Upper lobe of right lung (tissue), 1 donor: ENCODE measurements around the gene CDON. TPM values are rescaled to one million over a fixed set of nuclear protein-coding genes. Genes with fewer than 3 reads are reported as not detected.

Source experiments
- ATAC-seq: fragments of 200-7000 bp; cut with Tn5 transposase; one replicate; pipeline ENCODE4 v1.9.1; 2020; ENCODE audit warnings: mild to moderate bottlenecking, moderate library complexity
- DNase-seq: peaks from one replicate; pipeline ENCODE4 v3.0.0-alpha.2; 2020
- H3K27ac ChIP-seq: fragments of 200-600 bp; one replicate; pipeline ENCODE4 v1.8.0; 2022
- H3K27me3 ChIP-seq: fragments of 200-600 bp; one replicate; pipeline ENCODE4 v1.8.0; 2022; ENCODE audit warnings: mild to moderate bottlenecking
- H3K36me3 ChIP-seq: fragments of 200-600 bp; one replicate; pipeline ENCODE4 v1.8.0; 2022
- H3K4me1 ChIP-seq: fragments of 200-600 bp; one replicate; pipeline ENCODE4 v1.8.0; 2022
- H3K4me3 ChIP-seq: fragments of 200-600 bp; one replicate; pipeline ENCODE4 v1.8.0; 2022; ENCODE audit warnings: mild to moderate bottlenecking
- H3K9me3 ChIP-seq: fragments of 200-600 bp; one replicate; pipeline ENCODE4 v1.8.0; 2022
- intact Hi-C: fragments of 100-400 bp; cut with DNase I; formaldehyde crosslinking; loops from one replicate; pipeline ENCODE4 v1.11.0; 2022
- total RNA-seq: library from RNA; stranded (reverse); fragmentation: NEBNext Ultra II Directional; extraction: Animal tissue kit (Norgen Biotek cat#: 25700); gene quantifications from one replicate; pipeline ENCODE4 v1.2.1, GENCODE V29; 2021
- TF ChIP-seq, protein P1 (sequence below): fragments of 200-600 bp; IDR thresholded peaks from one replicate; pipeline ENCODE4 v1.8.0; 2022; ENCODE audit warnings: antibody characterized with exemption
- donor health status: DM: no; HTN: yes; CAD: no; lungs with severe emphysema.

The CDON gene
- total RNA-seq, 1 donor from 2014 or later, result 13.3 TPM

DNA sequence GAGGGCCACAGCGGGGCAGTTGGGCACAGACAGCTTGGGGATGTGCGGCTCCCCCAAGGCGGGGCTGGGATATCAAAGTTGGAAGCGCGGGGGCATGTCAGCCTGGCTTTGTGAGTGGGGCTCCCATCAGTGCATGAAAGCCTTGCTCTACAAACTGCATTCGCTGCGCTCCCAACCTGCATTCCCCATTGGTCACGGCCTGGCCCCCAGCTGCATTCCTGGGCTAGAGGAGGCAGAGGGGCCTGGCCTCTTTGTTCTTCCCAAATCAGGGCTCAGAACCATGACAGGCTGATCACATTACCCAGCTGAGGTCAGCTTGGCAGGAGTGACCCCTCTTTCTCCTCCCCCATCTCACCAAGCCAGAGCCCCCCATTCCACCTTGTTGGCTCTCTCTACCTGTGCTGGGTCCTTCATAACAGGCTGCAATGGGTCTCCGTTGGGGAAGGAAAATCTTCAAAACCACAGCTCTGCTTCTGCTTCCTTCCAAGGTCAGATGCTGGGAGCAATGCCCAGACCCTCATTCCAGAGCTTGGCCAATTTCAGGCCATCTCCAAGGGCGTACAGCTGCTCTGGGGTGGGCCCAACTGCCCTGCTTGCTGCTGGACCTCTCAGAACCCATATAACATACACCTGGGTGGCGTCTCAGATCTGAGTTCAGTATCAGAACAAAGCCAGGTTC, 38.7 kb upstream of the CDON start:
- Histone ChIP-seq H3K9me3 (no peaks in the 10 kb centered on the region), H3K27me3 (no peaks in the 10 kb centered on the region), H3K4me1 (no peaks in the 10 kb centered on the region), H3K36me3 (no peaks in the 10 kb centered on the region), H3K27ac (no peak overlapping the region), H3K4me3 (no peak overlapping the region)
- TF ChIP-seq, protein P1, sequence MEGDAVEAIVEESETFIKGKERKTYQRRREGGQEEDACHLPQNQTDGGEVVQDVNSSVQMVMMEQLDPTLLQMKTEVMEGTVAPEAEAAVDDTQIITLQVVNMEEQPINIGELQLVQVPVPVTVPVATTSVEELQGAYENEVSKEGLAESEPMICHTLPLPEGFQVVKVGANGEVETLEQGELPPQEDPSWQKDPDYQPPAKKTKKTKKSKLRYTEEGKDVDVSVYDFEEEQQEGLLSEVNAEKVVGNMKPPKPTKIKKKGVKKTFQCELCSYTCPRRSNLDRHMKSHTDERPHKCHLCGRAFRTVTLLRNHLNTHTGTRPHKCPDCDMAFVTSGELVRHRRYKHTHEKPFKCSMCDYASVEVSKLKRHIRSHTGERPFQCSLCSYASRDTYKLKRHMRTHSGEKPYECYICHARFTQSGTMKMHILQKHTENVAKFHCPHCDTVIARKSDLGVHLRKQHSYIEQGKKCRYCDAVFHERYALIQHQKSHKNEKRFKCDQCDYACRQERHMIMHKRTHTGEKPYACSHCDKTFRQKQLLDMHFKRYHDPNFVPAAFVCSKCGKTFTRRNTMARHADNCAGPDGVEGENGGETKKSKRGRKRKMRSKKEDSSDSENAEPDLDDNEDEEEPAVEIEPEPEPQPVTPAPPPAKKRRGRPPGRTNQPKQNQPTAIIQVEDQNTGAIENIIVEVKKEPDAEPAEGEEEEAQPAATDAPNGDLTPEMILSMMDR, result no peak
- ATAC-seq (no peak), DNase-seq (no peak)
- intact Hi-C loops, result no loop called here

DNA sequence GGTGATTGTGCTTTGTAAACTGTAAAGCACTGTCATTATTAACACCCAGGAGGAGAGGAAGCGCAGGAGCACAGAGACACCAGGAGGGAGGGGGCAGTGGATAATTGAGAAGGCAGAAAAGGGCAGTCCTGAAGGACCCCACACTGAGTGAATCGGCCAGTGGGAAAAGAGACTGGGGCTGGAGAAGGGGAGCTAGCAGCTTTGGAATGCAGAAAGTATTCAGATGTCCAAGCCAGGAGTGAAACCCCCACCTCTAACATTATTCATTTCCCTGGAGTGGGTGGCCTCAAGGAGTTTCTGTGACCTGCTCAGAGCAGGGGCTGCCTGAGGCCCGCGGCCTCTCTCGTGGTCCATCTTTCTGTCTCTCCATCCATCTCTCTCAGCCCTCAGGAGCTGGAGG, 38.0 kb upstream of the CDON start:
- ATAC-seq, result no peak
- Histone ChIP-seq H3K36me3 (no peaks in the 10 kb centered on the region), H3K4me3 (no peak overlapping the region), H3K27ac (no peak overlapping the region), H3K4me1 (no peaks in the 10 kb centered on the region), H3K27me3 (no peaks in the 10 kb centered on the region), H3K9me3 (no peaks in the 10 kb centered on the region)
- no peak for DNase-seq
- TF ChIP-seq, protein P1, result no peak
- intact Hi-C loops, result no loop called here

DNA sequence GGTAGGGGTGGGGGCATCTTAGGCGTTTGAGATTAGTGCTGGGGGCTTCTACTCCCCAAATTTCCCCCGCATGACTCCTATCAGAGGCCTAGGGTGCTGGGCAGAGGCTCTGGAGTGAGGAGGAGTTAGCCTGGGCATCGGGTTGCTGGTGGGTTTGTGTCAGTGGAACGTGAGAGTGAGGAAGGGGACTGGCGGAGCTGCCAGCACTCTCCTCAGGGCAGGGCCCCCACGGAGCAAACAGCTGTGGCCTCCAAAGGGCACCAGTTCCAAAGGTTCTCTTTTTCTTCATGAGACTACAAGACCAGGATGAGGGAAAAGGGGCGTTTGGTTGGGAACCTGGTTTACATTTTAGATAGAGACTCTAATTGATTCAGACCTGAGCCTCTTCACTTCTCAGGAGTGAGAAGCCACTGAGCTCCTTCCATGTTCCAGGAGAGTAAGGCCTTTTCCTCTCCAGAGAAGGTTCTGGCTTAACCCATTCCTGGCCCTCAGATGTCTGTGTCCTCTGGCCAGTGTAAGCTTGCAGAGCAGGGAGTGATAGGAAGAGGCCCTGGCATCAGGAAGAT, 35.6 kb upstream of the CDON start:
- Histone ChIP-seq H3K4me3 (no peak overlapping the region), H3K27ac (no peak overlapping the region), H3K9me3 (no peaks in the 10 kb centered on the region), H3K4me1 (no peaks in the 10 kb centered on the region), H3K36me3 (no peaks in the 10 kb centered on the region), H3K27me3 (no peaks in the 10 kb centered on the region)
- ATAC-seq (no peak), DNase-seq (no peak)
- intact Hi-C loops, result no loop called here
- TF ChIP-seq, protein P1, result no peak

DNA sequence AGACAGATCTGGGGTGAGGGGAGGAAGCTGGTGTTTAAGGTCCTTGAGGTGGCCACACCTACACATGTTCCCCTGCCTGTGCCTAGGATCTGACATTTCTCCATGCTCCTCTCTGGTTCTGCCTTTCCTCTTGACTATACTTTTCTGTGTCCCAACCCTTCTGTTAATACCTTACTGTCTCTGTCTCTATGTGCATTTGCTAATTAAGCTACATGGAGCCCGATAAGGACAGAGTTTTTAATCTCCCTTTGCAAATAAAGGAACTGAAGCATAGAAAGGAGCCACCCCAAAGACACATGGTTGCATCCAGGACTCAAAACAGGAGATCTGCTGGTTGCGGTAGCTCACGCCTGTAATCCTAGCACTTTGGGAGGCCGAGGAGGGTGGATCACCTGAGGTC, 33.1 kb upstream of the CDON start:
- TF ChIP-seq, protein P1, result no peak
- H3K4me3 ChIP-seq, result no peak overlapping the region
- no peaks in the 10 kb centered on the region for H3K9me3 ChIP-seq
- no peaks in the 10 kb centered on the region for H3K27me3 ChIP-seq
- H3K36me3 ChIP-seq, result no peaks in the 10 kb centered on the region
- H3K27ac ChIP-seq, result no peak overlapping the region
- H3K4me1 ChIP-seq, result no peaks in the 10 kb centered on the region
- no peak for DNase-seq
- no peak for ATAC-seq
- intact Hi-C loops, result no loop called here

DNA sequence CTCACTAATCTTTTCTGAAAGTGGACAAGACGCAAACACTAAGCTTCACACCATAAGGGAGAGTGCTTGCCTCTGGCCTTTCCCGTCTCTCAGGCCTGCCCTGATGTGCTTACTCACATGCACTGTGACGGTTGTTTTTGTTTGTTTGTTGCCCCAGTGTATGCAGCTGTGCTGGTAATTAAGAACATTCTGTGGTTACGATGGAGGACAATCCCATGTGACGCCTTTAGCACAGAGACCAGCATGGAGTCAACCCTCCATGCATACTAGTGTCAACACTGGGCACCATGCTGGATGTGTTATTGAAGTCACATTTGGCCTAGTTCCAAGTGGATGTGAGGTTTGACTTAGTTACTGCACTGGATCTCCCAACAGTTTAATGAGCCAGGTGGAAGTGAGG, 27.8 kb upstream of the CDON start:
- Histone ChIP-seq H3K36me3 (no peaks in the 10 kb centered on the region), H3K27me3 (no peaks in the 10 kb centered on the region), H3K4me3 (no peak overlapping the region), H3K27ac (no peak overlapping the region), H3K4me1 (no peaks in the 10 kb centered on the region), H3K9me3 (no peaks in the 10 kb centered on the region)
- TF ChIP-seq, protein P1, result no peak
- intact Hi-C loops, result no loop called here
- ATAC-seq, result no peak
- no peak for DNase-seq

DNA sequence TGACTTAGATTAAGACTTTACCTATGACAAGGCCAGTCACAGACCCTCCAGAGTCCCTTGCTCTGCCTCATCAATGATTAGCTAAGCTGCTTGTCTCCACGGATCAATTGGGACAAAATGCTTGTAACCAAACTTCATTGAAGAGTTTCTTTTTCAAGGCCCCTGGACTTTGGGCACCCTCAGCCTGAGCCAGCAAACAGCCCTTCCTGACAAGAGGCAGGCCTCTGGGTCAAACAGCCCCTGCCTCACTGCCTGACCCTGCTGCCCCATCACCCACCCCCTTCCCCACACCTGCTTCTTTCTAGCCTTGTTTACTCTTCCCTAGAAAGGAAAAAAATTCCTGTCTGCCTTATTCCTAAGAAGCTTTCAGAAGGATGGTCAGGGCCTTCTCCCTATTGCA, 26.3 kb upstream of the CDON start:
- TF ChIP-seq, protein P1, result no peak
- Histone ChIP-seq H3K4me1 (no peaks in the 10 kb centered on the region), H3K27ac (no peak overlapping the region), H3K9me3 (no peaks in the 10 kb centered on the region), H3K4me3 (no peak overlapping the region), H3K36me3 (no peaks in the 10 kb centered on the region), H3K27me3 (no peaks in the 10 kb centered on the region)
- ATAC-seq, result no peak
- intact Hi-C loops, result no loop called here
- no peak for DNase-seq
